Sigmoid colon (tissue), 7 donors: ENCODE measurements around the gene EHMT2. TPM values are rescaled to one million over a fixed set of nuclear protein-coding genes. Genes with fewer than 3 reads are reported as not detected.

Experiments used
- DNase-seq: peaks from one replicate; pipeline ENCODE4 v3.0.0-alpha.2; 2019
- H3K27ac ChIP-seq, 4 donors: fragments of 200-600 bp; sonication (generic); one replicate each; pipeline ENCODE4 v1.5.1; 2016 to 2019; ENCODE audit warnings: mild to moderate bottlenecking in 1 of 4
- H3K27me3 ChIP-seq, 3 donors: fragments of 200-600 bp; sonication (generic); one replicate each; pipeline ENCODE4 v1.5.1; 2019; ENCODE audit warnings: mild to moderate bottlenecking in 1 of 3
- H3K36me3 ChIP-seq, 4 donors: fragments of 200-600 bp; sonication (generic); one replicate each; pipeline ENCODE4 v1.5.1; 2016 to 2019
- H3K4me1 ChIP-seq, 4 donors: fragments of 200-600 bp; sonication (generic); one replicate each; pipeline ENCODE4 v1.5.1; 2017 to 2019
- H3K4me3 ChIP-seq, 4 donors: fragments of 200-600 bp; sonication (generic); one replicate each; pipeline ENCODE4 v1.5.1; 2017 to 2019; ENCODE audit warnings: mild to moderate bottlenecking in 2 of 4, moderate library complexity in 1 of 4
- H3K9me3 ChIP-seq, 4 donors: fragments of 200-600 bp in 3 of 4; sonication (generic) in 3 of 4; one replicate each; pipeline versions ENCODE4 v1.5.1 to v1.6.1; 2013 to 2019
- EP300 ChIP-seq, 4 donors: sonication (generic); formaldehyde crosslinking; IDR thresholded peaks; one replicate each; pipeline ENCODE4 v1.6.1; 2017; ENCODE audit warnings: antibody characterized with exemption in 4 of 4
- POLR2A ChIP-seq, 2 donors: fragments of 450-650 bp; IDR thresholded peaks; one replicate each; pipeline ENCODE4 v1.6.1; 2016; ENCODE audit warnings: antibody characterized with exemption in 2 of 2, mild to moderate bottlenecking in 2 of 2, moderate library complexity in 2 of 2
- POLR2AphosphoS5 ChIP-seq, 4 donors: sonication (generic); formaldehyde crosslinking; IDR thresholded peaks; one replicate each; pipeline ENCODE4 v1.6.1; 2017; ENCODE audit warnings: antibody characterized with exemption in 4 of 4
- WGBS, 2 donors: extraction: QIAGEN DNeasy Blood & Tissue Kit; methylation state at CpG; one replicate each; pipeline ENCODE4 v1.1.7; 2013; 5-methylcytosine and 5-hydroxymethylcytosine counted together
- intact Hi-C: fragments of 100-400 bp; cut with DNase I; formaldehyde crosslinking; loops from one replicate; pipeline ENCODE4 v1.15.1; 2023
- polyA plus RNA-seq, 3 donors: library from polyadenylated mRNA; stranded (reverse); fragments of 200-250 nt; gene quantifications; one replicate each; pipeline ENCODE4 v1.2.3, GENCODE V29; 2013
- total RNA-seq, 4 donors: library from RNA; depleted of rRNA; stranded (reverse); fragments of >200 nt; gene quantifications; one replicate each; pipeline ENCODE4 v1.1.0, GENCODE V29; 2016
- TF ChIP-seq, protein P1 (sequence below), 4 experiments: fragments of 450-650 bp in 3 of 4; fragments of 200-600 bp in 1 of 4; IDR thresholded peaks; one replicate each; pipeline ENCODE4 v1.5.1; 2016 to 2019; ENCODE audit warnings: antibody characterized with exemption in 4 of 4, mild to moderate bottlenecking in 3 of 4, moderate library complexity in 2 of 4
- donor health status: healthy with polysubstance abuse.
- donor health status: Bipolar disorder and iron deficiency.
- donor health status: healthy.

Gene EHMT2
- total and polyA plus RNA-seq, 7 donors, result 11.8 to 45.0 (median 33.2) TPM

DNA sequence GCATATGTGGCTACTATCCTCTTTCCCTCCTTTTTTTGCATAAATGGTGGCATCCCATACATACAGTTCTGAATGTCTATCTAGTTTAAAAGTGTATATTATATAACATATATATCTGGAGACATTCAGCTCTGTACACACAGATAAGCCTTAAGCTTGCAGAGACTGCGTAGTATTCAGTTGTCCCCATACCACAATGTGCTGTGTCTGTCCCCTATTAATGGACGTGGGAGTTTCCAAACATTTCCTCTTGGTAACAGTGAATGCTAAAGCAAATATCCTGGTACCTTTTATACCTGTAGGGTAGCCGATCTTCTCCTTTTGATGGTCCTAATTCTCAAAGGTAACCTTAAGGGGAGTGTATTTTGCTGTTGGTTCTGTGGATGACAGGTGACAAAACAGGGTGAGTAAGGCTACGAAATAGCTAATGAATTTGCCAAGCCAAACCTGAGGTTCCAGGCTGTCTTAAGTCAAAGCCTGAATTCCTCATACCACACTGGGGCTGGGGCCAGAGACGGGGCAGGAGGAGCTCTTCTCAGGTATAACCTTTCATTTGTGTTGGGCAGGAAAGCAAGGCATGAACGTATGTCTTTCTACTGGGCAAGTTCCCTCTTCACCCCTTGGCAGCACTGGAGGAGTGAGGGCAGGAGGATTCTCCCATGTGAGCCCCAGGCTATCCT lies 22.3 kb upstream of the EHMT2 start:
- Histone ChIP-seq H3K36me3 (no peaks in the 10 kb centered on the region), H3K27ac (no peak overlapping the region), H3K9me3 (no peaks in the 10 kb centered on the region), H3K4me3 (no peak overlapping the region), H3K27me3 (no peaks in the 10 kb centered on the region), H3K4me1 (no peaks in the 10 kb centered on the region)
- 86 to 89% methylated on average over 6 of the region's 6 CpGs for WGBS, 2 donors
- intact Hi-C loops, result no loop called here
- TF ChIP-seq POLR2AphosphoS5 (IDR thresholded peaks at IDR 0.05), result no peak
- TF ChIP-seq EP300 (IDR thresholded peaks at IDR 0.05), result no peak
- TF ChIP-seq, protein P1, sequence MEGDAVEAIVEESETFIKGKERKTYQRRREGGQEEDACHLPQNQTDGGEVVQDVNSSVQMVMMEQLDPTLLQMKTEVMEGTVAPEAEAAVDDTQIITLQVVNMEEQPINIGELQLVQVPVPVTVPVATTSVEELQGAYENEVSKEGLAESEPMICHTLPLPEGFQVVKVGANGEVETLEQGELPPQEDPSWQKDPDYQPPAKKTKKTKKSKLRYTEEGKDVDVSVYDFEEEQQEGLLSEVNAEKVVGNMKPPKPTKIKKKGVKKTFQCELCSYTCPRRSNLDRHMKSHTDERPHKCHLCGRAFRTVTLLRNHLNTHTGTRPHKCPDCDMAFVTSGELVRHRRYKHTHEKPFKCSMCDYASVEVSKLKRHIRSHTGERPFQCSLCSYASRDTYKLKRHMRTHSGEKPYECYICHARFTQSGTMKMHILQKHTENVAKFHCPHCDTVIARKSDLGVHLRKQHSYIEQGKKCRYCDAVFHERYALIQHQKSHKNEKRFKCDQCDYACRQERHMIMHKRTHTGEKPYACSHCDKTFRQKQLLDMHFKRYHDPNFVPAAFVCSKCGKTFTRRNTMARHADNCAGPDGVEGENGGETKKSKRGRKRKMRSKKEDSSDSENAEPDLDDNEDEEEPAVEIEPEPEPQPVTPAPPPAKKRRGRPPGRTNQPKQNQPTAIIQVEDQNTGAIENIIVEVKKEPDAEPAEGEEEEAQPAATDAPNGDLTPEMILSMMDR (IDR thresholded peaks at IDR 0.05), result no peak
- TF ChIP-seq POLR2A (IDR thresholded peaks at IDR 0.05), result no peak
- DNase-seq, result no peak

DNA sequence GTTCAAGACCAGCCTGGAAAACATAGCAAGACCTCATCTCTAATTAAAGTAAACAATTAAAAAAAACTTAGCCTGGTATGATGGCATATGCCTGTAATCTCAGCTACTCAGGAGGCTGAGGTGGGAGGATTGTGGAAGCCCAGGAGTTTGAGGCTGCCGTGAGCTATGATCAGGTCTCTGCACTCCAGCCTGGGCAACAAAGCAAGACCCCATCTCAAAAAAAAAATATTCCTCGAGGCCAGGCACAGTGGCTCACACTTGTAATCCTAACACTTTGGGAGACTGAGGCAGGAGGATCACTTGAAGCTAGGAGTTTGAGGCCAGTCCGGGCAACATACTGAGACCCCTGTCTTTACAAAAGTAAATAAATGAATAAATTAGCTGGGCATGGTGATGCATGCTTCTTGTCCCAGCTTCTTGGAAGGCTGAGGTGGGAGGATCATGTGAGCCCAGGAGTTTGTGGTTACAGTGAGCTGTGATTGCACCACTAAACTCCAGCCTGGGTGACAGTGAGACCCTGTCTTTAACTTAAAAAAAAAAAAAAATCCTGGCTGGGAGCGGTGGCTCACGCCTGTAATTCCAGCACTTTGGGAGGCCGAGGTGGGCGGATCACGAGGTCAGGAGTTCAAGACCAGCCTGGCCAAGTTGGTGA lies 20.7 kb upstream of the EHMT2 start:
- no peak overlapping the region for H3K4me3 ChIP-seq
- H3K27ac ChIP-seq, result no peak overlapping the region
- no peaks in the 10 kb centered on the region for H3K36me3 ChIP-seq
- no peaks in the 10 kb centered on the region for H3K27me3 ChIP-seq
- 78 to 87% methylated on average over 8 of the region's 8 CpGs for WGBS, 2 donors
- H3K9me3 ChIP-seq, result no peaks in the 10 kb centered on the region
- no peaks in the 10 kb centered on the region for H3K4me1 ChIP-seq
- intact Hi-C loops, result no loop called here
- DNase-seq, result no peak
- TF ChIP-seq EP300 (IDR thresholded peaks at IDR 0.05) (no peak), POLR2A (IDR thresholded peaks at IDR 0.05) (no peak), POLR2AphosphoS5 (IDR thresholded peaks at IDR 0.05) (no peak)
- TF ChIP-seq, protein P1 (IDR thresholded peaks at IDR 0.05), result no peak

DNA sequence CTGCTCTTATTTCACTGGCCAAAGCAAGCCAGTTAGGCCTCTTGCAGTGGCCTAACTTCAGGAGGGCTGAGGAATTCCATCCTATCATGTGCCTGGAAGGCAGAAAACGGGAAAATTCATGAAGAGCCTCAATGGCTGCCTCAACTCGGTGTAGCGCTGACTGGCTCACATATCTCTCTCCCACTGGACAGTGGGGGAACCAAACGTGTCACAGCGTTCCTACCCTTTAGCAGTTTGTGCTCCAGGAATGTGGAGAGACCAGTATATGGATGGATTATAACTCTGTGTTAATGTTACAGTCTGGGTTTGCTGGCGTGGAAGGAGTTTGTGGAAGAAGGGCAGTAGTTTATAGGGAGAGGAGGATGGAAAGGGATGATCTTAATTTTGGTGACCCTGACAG lies 18.3 kb upstream of the EHMT2 start:
- WGBS, 2 donors, result 88% methylated on average over 6 of the region's 6 CpGs
- DNase-seq, result no peak
- no peak for TF ChIP-seq EP300 (IDR thresholded peaks at IDR 0.05)
- no peak for TF ChIP-seq POLR2A (IDR thresholded peaks at IDR 0.05)
- TF ChIP-seq POLR2AphosphoS5 (IDR thresholded peaks at IDR 0.05), result no peak
- TF ChIP-seq, protein P1 (IDR thresholded peaks at IDR 0.05), result no peak
- peaks cover 0 to 9% (median 0%) of the 10 kb centered on the region in 4 donors for H3K4me1 ChIP-seq
- no peaks in the 10 kb centered on the region for H3K9me3 ChIP-seq
- H3K36me3 ChIP-seq, result no peaks in the 10 kb centered on the region
- intact Hi-C loops, result no loop called here
- H3K27ac ChIP-seq, result no peak overlapping the region
- H3K27me3 ChIP-seq, result no peaks in the 10 kb centered on the region
- no peak overlapping the region for H3K4me3 ChIP-seq

DNA sequence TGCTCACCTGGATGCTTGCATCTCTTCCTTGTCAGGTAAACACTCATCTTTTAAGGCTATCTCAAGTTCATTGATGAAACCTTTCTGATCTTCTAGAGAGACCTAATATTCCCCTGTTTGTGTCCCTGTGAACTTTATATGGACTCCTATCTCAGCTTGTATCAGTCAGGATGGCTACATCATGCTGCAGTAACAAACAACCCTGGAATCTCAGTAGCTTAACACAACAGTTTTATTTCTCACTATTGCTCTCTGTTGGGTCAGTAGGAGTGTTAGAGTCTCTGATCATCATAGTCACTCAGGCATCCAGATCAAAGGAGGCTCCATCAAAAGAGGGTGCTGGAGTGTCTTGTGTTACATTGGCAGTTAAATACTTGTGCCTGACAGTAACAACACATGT lies 17.9 kb upstream of the EHMT2 start:
- H3K27ac ChIP-seq, result no peak overlapping the region
- H3K9me3 ChIP-seq, result no peaks in the 10 kb centered on the region
- intact Hi-C loops, result no loop called here
- TF ChIP-seq EP300 (IDR thresholded peaks at IDR 0.05) (no peak), POLR2AphosphoS5 (IDR thresholded peaks at IDR 0.05) (no peak), POLR2A (IDR thresholded peaks at IDR 0.05) (no peak)
- TF ChIP-seq, protein P1 (IDR thresholded peaks at IDR 0.05), result no peak
- no peaks in the 10 kb centered on the region for H3K36me3 ChIP-seq
- peaks cover 0 to 9% (median 0%) of the 10 kb centered on the region in 4 donors for H3K4me1 ChIP-seq
- no peaks in the 10 kb centered on the region for H3K27me3 ChIP-seq
- no peak overlapping the region for H3K4me3 ChIP-seq
- DNase-seq, result no peak
